GM10266 (cell line): ENCODE measurements around the gene IL18.
"Not testable (repeated sequence)": the region's sequence is repeated elsewhere in the genome, so short reads cannot be mapped to it uniquely, and the experiment has no call there.

Experiments used
- DNase-seq: peaks from one replicate; pipeline ENCODE4 v3.0.0; 2012; ENCODE audit errors: extremely low spot score
- TF ChIP-seq, protein P1 (sequence below): IDR thresholded peaks from 2 replicates; pipeline ENCODE4 v1.5.1; 2012; ENCODE audit warnings: mild to moderate bottlenecking, low read depth; ENCODE audit not compliant: control insufficient read depth, insufficient read depth; ENCODE audit errors: missing control alignments

Gene IL18

DNA sequence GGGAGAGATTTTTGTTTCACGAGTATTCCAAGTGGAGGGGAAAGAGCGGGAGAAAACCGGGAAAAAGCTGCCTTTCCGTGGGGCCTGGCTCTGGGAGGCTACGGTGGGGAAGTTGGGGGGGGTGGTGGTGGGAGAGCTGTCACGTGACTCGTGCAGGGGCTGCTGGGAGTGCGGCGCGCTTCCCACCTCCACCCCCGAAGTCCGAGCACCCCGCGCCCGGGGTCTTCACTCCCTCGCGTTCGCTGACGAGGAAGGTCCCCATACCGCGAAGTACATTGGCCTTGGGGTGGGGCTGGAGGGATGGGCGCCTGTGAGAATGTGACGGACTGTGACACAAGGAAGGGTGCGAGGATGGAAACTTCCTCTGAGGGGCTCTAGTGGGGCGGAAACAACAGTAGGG lies 3.3 kb upstream of the IL18 start, which contains the start of gene TEX12:
Gene TEX12, plus strand, starts transcription at position 228 of the 400 bp plus-strand sequence. CDS start 1,897 bp downstream, outside the sequence.
- DNase-seq: no peak
- TF ChIP-seq, protein P1, sequence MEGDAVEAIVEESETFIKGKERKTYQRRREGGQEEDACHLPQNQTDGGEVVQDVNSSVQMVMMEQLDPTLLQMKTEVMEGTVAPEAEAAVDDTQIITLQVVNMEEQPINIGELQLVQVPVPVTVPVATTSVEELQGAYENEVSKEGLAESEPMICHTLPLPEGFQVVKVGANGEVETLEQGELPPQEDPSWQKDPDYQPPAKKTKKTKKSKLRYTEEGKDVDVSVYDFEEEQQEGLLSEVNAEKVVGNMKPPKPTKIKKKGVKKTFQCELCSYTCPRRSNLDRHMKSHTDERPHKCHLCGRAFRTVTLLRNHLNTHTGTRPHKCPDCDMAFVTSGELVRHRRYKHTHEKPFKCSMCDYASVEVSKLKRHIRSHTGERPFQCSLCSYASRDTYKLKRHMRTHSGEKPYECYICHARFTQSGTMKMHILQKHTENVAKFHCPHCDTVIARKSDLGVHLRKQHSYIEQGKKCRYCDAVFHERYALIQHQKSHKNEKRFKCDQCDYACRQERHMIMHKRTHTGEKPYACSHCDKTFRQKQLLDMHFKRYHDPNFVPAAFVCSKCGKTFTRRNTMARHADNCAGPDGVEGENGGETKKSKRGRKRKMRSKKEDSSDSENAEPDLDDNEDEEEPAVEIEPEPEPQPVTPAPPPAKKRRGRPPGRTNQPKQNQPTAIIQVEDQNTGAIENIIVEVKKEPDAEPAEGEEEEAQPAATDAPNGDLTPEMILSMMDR: no peak

DNA sequence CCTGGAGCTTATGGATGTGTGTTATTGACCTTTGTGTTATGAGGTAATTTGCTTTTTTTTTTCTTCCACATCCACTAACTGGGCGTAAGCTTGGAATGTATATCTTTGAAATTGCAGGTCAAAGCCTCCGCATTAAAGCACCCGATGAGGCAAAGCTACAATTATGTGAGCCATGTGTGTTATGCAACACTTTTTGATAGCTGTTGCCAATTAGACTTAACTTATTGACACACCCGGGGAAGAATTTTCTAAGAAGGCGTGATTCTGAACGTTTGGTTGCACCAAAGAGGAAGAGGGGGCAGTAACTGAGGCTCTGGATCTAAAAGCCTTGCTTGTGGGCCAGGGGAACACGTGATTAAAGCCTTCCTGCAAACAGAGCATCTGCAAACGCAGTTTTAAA lies 2.7 kb upstream of the IL18 start:
- TF ChIP-seq, protein P1: no peak
- no peak for DNase-seq

DNA sequence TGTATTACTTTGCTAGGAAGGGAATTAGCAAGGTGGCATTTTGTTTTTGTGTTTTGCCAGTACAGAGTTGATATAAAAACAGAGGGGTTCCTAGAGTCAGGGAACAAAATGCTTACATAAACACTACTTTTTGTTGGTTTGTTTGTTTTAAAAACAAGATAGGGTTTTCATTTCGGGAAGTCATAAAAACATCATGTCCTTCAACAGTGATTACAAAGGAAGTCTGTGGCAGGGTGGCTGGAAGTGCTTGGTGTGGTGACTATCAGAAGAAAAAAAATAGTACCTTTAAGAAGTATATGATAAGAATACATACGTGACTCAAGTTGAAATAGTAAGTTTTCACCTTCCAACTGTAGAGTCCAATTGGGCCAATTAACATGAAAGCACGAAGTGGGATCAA lies 1.2 kb upstream of the IL18 start:
- TF ChIP-seq, protein P1: no peak
- DNase-seq: no peak

DNA sequence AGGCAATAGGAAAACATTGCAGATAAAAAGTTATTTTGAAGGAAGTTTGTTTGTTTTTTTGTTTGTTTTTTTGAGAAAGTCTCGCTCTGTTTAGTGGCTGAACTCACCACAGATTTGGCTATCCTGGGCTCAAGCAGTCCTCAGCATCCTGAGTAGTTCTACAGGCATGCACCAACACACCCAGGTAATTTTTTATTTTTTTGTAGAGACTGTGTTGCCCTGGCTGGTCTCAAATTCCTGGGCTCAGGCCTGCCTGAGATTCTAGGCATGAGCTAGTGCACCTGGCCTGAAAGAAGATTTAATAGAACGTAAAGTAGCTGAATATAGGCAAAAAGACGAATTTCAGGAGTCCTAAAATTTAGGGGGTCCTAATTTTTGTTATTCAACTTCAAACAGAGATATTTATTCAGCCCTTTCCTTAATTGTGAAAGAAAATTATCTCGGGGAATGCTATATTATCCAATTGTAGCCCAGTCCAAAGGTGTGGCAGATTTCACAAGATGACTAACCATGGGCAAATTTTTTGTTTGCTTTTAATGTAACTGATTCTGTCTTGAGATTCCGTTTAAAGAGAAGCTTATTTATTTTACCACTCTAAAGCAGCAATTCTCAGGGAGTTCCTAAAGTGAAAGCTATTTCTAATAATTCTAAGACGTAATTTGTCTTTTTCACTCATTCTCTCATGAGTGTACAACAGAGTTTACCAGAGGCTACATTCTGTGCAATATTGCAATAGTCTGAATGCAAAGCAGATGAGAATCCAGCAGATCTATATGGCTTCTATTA lies 940 bp downstream of the IL18 start:
- TF ChIP-seq, protein P1: no peak
- DNase-seq: no peak

DNA sequence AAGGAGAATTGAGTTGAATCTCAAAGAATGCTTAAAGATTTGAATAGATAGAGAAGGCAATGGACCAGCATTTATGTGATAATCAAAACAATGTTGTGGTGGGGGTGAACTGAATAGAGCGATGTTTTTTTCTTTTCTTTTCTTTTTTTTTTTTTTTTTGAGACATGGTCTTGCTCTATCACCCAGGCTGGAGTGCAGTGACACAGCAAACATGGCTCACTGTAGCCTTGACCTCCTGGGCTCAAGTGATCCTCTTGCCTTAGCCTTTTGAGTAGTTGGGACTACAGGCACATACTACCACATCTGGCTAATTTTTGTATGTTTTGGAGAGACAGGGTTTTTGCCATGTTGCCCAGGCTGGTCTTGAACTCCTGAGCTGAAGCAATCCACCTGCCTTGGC lies 1.7 kb downstream of the IL18 start:
- DNase-seq: not testable (repeated sequence)

DNA sequence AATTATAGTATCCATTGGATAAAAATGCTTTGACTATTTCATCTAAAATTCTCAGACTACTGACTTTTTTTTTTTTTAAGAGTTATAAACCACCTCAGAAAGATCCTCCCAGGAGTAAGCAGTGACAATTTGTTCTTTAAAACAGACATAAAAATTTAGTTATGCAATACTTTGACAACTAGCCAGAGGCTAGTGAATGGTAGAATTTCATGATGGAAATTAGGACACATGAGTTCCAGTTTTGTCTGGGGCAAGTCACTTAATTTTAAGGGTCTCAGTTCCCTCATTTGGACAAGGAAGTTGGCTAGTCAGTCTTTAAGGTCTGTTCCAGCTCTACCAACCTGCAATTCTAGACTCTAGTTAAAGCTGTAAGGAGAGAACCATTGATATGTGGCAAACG lies 2.9 kb downstream of the IL18 start:
- TF ChIP-seq, protein P1: no peak
- no peak for DNase-seq

DNA sequence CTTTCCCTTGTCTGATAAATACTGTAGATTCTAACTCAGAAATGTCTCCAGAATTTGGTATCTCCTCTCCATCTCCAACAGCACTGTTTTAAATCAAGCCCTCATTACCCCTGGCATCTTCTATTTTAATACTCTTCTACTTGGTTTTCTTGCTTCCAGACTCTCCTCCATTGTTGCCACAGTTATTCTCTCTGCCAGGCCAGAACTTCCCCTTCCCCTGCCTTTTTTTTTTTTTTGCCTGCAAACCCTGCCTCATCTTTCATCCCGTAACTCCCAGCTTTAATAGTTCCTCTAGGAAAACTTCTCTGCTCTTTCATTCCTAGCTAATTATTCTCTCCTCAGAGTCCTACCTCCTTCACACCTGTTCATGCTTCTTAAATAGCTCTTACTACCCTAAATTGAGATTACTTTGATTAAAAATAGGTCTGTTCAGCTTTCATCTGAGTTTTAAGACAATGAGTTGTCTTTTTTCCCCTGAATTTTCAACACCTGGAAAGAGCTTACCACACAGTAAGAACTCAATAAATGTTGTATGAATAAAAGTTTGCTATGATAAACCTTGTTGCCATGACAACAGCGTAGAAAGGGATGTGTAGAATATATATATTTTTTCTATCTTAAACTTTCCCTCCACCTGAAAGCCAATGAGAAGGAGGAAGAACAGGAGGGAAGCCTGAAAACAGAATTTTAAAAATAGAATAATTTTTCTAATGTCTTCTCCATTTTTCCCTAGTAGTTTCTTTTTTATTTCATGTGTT lies 3.6 kb downstream of the IL18 start:
- DNase-seq: no peak
- TF ChIP-seq, protein P1: no peak
